Ovary (tissue), 10 donors: Measurements from ENCODE around the gene PSMC3. TPM values are rescaled to one million over a fixed set of nuclear protein-coding genes. Genes with fewer than 3 reads are reported as not detected.

Experiments used
- DNase-seq, 5 donors: peaks; one replicate each; pipeline ENCODE4 v3.0.0-alpha.2; 2019 to 2020
- H3K27ac ChIP-seq, 2 donors: fragments of 200-600 bp; one replicate each; pipeline versions ENCODE4 v1.5.1 to v1.8.0; 2019 to 2022
- H3K27me3 ChIP-seq: fragments of 200-600 bp; one replicate; pipeline ENCODE4 v1.8.0; 2022
- H3K36me3 ChIP-seq: fragments of 200-600 bp; sonication (generic); one replicate; pipeline ENCODE4 v1.5.1; 2019
- H3K4me1 ChIP-seq: one replicate; pipeline ENCODE4 v1.8.1; 2013; ENCODE audit warnings: mild to moderate bottlenecking, moderate library complexity; ENCODE audit not compliant: insufficient read depth
- H3K4me3 ChIP-seq: fragments of 200-600 bp; sonication (generic); one replicate; pipeline ENCODE4 v1.5.1; 2017
- H3K9me3 ChIP-seq, 2 donors: fragments of 200-600 bp in 1 of 2; sonication (generic) in 1 of 2; one replicate each; pipeline versions ENCODE4 v1.5.1 to v1.8.1; 2013 to 2019; ENCODE audit warnings: mild to moderate bottlenecking in 1 of 2, moderate library complexity in 1 of 2
- EP300 ChIP-seq: sonication (generic); formaldehyde crosslinking; IDR thresholded peaks from one replicate; pipeline ENCODE4 v1.6.1; 2017; ENCODE audit warnings: antibody characterized with exemption
- POLR2A ChIP-seq: fragments of 450-650 bp; IDR thresholded peaks from one replicate; pipeline ENCODE4 v1.6.1; 2017; ENCODE audit warnings: antibody characterized with exemption, mild to moderate bottlenecking, moderate library complexity
- WGBS, 3 donors: extraction: QIAGEN DNeasy Blood & Tissue Kit in 1 of 3; methylation state at CpG; one replicate each; pipeline versions ENCODE4 v1.1.5 to v1.1.7; 2013 to 2017; 5-methylcytosine and 5-hydroxymethylcytosine counted together
- intact Hi-C, 4 donors: fragments of 100-400 bp; cut with DNase I; formaldehyde crosslinking; loops; one replicate each; pipeline versions ENCODE4 v1.11.0 to v1.15.1; 2022 to 2023
- long read RNA-seq, 3 donors: library from polyadenylated mRNA in 2 of 3; unstranded in 2 of 3; transcript quantifications; one replicate each; pipeline ENCODE4 v2.0.0 and lab custom pipeline, GENCODE V29; 2021 to 2026
- polyA plus RNA-seq, 2 donors: library from polyadenylated mRNA; stranded (reverse); fragments of 200-250 nt in 1 of 2; fragments of 350-450 nt in 1 of 2; fragmentation: Illumina TruSeq in 1 of 2; extraction: RNeasy Lipid Tissue Mini Kit (QIAGEN cat#74804) in 1 of 2; gene quantifications; one replicate each; pipeline ENCODE4 v1.2.3, GENCODE V29; 2013 to 2014
- total RNA-seq, 7 donors: library from RNA; depleted of rRNA in 2 of 7; stranded (reverse); fragments of >200 nt in 2 of 7; fragmentation: NEBNext Ultra II Directional in 3 of 7; extraction: Animal tissue kit (Norgen Biotek cat#: 25700) in 3 of 7; gene quantifications; one replicate each; pipeline versions ENCODE4 v1.1.0 to v1.2.4, GENCODE V29; 2016 to 2023
- TF ChIP-seq, protein P1 (sequence below), 3 donors: fragments of 450-650 bp in 2 of 3; fragments of 200-600 bp in 1 of 3; IDR thresholded peaks; one replicate each; pipeline versions ENCODE4 v1.5.1 to v1.8.0; 2016 to 2022; ENCODE audit warnings: antibody characterized with exemption in 3 of 3, mild to moderate bottlenecking in 1 of 3
- donor health status: DM: no; HTN: no; CAD: no; lungs with moderate emphysema.
- donor health status: DM: no; HTN: no; CAD: no.
- donor health status: Bipolar disorder and iron deficiency.
- donor health status: DM: yes; HTN: yes; CAD: no.
- donor health status: DM: no; HTN: no; CAD: no.
- donor health status: DM: yes; HTN: yes; CAD: no.

PSMC3 gene
- 10 to 100 TPM; 60.7 to 89.6 (median 79.4) TPM for total RNA-seq
- polyA plus RNA-seq = 100 to 1,000 TPM; 104 to 267 TPM
- long read RNA-seq, donor 1, transcript PSMC3-212 (12 exons, 1,373 nt) = major isoform, 534 of 610 reads
- long read RNA-seq, donor 1, partial matches to known transcripts = 24 of 610 reads
- long read RNA-seq, donor 1, other reads (novel, unspliced or antisense) = 52 of 610 reads
- long read RNA-seq, donor 2, transcript PSMC3-212 (12 exons, 1,373 nt) = major isoform, 52 of 103 reads
- long read RNA-seq, donor 2, partial matches to known transcripts = 46 of 103 reads
- long read RNA-seq, donor 2, other reads (novel, unspliced or antisense) = 5 of 103 reads
- long read RNA-seq, donor 3, transcript PSMC3-212 (12 exons, 1,373 nt) = major isoform, 117 of 138 reads
- long read RNA-seq, donor 3, partial matches to known transcripts = 7 of 138 reads
- long read RNA-seq, donor 3, other reads (novel, unspliced or antisense) = 14 of 138 reads

DNA sequence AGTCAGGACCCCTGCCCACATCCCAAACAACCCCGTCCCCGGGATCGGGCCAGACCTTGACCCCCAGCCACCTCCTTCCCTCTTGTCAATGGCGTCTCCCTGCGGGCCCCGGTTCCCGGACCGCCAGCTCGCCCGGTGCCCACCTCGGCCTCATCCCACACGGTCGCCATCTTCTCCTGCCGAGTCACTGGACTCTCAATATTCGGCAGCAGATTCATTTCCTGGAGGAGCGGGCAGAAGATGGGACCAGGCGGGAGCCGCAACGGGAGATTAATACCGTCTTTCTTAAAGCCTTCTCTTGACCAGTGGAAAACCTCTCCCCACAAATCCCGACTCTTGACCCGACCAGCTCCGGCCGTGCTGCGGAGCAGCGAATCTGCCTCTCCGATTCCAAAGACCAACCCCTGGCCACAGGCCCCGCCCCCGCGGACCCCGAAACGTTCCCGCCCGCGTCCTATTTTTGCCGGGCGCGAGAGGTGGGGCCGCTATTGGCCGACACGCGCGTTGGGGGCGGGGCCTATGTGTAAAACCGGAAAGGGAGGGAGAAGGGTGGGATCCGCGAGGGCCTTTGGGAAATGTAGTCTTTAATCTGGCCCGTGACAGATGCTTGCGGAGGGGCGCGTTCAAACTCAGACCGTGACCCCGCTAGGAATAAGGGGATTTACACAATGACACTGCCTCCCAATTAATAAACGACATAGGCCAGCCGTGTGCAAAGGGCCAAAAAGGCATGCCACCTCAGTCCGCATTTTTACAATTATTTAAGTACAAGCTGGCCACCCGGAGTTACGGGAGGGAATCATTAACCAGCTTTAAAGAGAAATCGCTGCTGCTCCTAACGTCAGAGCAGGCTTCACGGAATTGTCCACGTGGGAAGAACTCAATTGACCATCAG is at the start of gene PSMC3:
Gene PSMC3 (minus strand): TSS at position 378 of the 895 bp plus-strand sequence. CDS start 160 bp downstream, at position 218.
- Histone ChIP-seq H3K27me3 (no peaks in the 10 kb centered on the region), H3K36me3 (no peaks in the 10 kb centered on the region), H3K4me3 (peak within 1 kb of the TSS; percentile 98), H3K9me3 (no peaks in the 10 kb centered on the region), H3K4me1 (no peaks in the 10 kb centered on the region), H3K27ac (peak within 1 kb of the TSS; percentile 81)
- intact Hi-C loops = no loop called here
- peak; percentile 97 to 99 (median 99) for DNase-seq
- TF ChIP-seq EP300 (no peak), POLR2A (peak; percentile 72)
- TF ChIP-seq, protein P1, sequence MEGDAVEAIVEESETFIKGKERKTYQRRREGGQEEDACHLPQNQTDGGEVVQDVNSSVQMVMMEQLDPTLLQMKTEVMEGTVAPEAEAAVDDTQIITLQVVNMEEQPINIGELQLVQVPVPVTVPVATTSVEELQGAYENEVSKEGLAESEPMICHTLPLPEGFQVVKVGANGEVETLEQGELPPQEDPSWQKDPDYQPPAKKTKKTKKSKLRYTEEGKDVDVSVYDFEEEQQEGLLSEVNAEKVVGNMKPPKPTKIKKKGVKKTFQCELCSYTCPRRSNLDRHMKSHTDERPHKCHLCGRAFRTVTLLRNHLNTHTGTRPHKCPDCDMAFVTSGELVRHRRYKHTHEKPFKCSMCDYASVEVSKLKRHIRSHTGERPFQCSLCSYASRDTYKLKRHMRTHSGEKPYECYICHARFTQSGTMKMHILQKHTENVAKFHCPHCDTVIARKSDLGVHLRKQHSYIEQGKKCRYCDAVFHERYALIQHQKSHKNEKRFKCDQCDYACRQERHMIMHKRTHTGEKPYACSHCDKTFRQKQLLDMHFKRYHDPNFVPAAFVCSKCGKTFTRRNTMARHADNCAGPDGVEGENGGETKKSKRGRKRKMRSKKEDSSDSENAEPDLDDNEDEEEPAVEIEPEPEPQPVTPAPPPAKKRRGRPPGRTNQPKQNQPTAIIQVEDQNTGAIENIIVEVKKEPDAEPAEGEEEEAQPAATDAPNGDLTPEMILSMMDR (IDR thresholded peaks at IDR 0.05) = no peak
- 0 to 1% (median 0%) methylated on average over 54 to 62 of the region's 62 CpGs for WGBS, 3 donors

DNA sequence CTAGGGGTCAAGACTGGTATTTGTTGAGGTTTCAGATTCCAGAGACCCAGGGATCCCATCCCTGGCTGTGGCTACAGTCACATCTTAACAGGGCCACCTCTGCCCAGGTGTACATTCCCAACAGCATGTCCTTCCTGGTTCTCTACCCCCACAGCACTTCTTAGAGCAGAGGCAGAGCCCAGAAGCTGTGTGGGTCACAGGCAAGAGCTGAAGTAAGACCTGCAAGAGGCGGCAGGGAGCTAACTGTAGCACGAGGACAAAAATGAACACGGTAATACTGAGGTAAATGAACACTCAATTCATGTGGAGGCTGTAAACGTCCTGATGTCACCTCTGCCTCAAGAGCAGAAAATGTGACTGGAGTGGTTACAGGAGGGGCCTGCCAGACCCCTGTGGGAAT is 44.4 kb upstream of the PSMC3 start:
- intact Hi-C loops = no loop called here
- WGBS, 3 donors = 74 to 89% (median 77%) methylated on average over 4 of the region's 4 CpGs
- H3K9me3 ChIP-seq = no peaks in the 10 kb centered on the region
- no peak overlapping the region for H3K4me3 ChIP-seq
- no peak overlapping the region for H3K27ac ChIP-seq
- H3K27me3 ChIP-seq = no peaks in the 10 kb centered on the region
- TF ChIP-seq, protein P1 (IDR thresholded peaks at IDR 0.05) = no peak
- no peak for TF ChIP-seq EP300
- no peak for TF ChIP-seq POLR2A
- H3K4me1 ChIP-seq = peaks cover 11% of the 10 kb centered on the region
- DNase-seq = no peak
- H3K36me3 ChIP-seq = no peaks in the 10 kb centered on the region

DNA sequence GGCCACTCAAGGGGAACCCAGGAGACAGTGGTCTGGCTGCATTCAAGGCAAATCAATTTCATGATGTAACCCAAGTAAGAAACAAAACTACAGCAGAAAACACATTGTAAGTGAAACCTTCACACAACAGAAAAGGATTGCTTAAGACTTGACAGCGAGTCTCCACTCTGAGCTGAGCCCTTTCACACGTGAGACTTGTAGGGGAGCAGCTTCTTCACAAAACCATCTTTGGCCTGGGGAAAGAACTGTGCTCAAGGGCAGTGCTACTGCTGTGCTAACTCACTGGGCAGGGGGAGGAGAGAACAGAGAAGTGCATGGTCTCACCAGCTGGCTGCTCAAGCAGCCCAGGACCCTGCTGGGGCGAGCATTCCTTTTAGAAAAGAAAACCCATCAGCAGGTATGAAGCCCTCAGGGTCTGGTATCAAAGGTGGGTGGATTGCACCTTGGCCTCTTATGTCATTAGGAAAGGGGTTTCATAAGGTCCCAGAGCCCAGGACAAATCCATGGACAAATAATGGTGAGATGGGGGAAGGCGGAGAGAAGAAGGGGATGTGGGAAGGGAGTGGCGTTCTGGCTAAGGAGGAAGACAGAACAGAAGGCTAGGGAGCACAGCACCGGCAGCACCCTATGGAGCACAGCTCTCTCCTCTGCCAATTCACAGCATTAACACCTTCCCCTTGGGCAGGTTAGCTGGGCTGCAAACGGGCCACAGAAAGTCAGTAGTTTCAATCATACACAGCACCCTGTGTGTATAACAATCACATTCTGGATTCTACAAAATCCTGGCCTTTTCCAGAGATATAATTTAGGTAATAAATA is 43.3 kb upstream of the PSMC3 start:
- peak overlapping the region in 1 of 2 donors; percentile 36 for H3K27ac ChIP-seq
- 79 to 82% (median 80%) methylated on average over 7 of the region's 7 CpGs for WGBS, 3 donors
- H3K4me1 ChIP-seq = peaks cover 12% of the 10 kb centered on the region
- no peaks in the 10 kb centered on the region for H3K27me3 ChIP-seq
- no peak for DNase-seq
- H3K4me3 ChIP-seq = no peak overlapping the region
- H3K9me3 ChIP-seq = no peaks in the 10 kb centered on the region
- H3K36me3 ChIP-seq = no peaks in the 10 kb centered on the region
- intact Hi-C loops = loop anchor here in 1 of 4 donors (10.0 kb wide), 1 partner anchor 45 kb away; no protein-coding TSS in a partner anchor
- no peak for TF ChIP-seq EP300
- TF ChIP-seq, protein P1 (IDR thresholded peaks at IDR 0.05) = no peak
- no peak for TF ChIP-seq POLR2A
